GM12878 (cell line): ENCODE results near the gene HAGHL. TPM values are rescaled to one million over a fixed set of nuclear protein-coding genes. Genes with fewer than 3 reads are reported as not detected.

Experiments
- CHD1 ChIP-seq: IDR thresholded peaks from 2 replicates; pipeline ENCODE4 v1.6.1; 2012; ENCODE audit warnings: low read depth, low read length, improper control_type of control experiment
- ELK1 ChIP-seq: IDR thresholded peaks from 2 replicates; pipeline ENCODE4 v1.6.1; 2012; ENCODE audit warnings: low read depth, low read length, improper control_type of control experiment
- IRF3 ChIP-seq: fragments of 450-650 bp; IDR thresholded peaks from 2 replicates; pipeline ENCODE4 v1.6.1; 2014; ENCODE audit warnings: mild to moderate bottlenecking
- PRDM15 ChIP-seq: fragments of 450-650 bp; formaldehyde crosslinking; IDR thresholded peaks from 2 replicates; pipeline ENCODE4 v1.4.0; 2020; ENCODE audit warnings: mild to moderate bottlenecking, moderate library complexity
- polyA plus RNA-seq, 11 experiments: library from polyadenylated mRNA; depleted of rRNA in 4 of 11; unstranded in 6 of 11; stranded (reverse) in 5 of 11; fragments of >200 nt; fragmentation: Nextera tagmentation in 4 of 11; fragmentation: Illumina TruSeq in 1 of 11; extraction: Ambion mirVana in 4 of 11; extraction: Trizol in 1 of 11; gene quantifications; 1 replicate in 1 of 11; 2 replicates in 10 of 11; pipeline versions ENCODE4 v1.2.1 to v1.2.3, GENCODE V29; 2011 to 2016; ENCODE audit warnings: inconsistent platforms in 2 of 11, missing spikeins in 2 of 11, low read depth in 1 of 11
- total RNA-seq, 4 experiments: library from RNA; depleted of rRNA in 3 of 4; stranded (reverse); fragments of >200 nt in 3 of 4; fragmentation: Illumina TruSeq in 1 of 4; extraction: Trizol in 1 of 4; gene quantifications; 2 replicates each; pipeline versions ENCODE4 v1.2.1 to v1.2.3, GENCODE V29; 2013 to 2021

The HAGHL gene
- total and polyA plus RNA-seq, 10 of the 15 experiments (the other 5 are each of a cell fraction or from before 2014, with no cell fraction given), result 0.23 to 44.6 (median 16.4) TPM

GRCh38 chr16:761625-762513, 35.0 kb downstream of the HAGHL start (continued):
- TF ChIP-seq PRDM15 (CRISPR knock-in tag) (no peak), IRF3 (no peak), ELK1 (no peak), CHD1 (no peak)
